Trophoblast cell (in vitro differentiated cells and primary cell): ENCODE results near the gene DYNC2LI1.
A peak's percentile ranks its signal among the peaks of the same experiment; 100 is the strongest.

ENCODE experiments used
- DNase-seq, 2 donors: peaks; one replicate each; pipeline ENCODE4 v3.0.0-alpha.2; 2016
- H2AFZ ChIP-seq: 2 replicates; pipeline ENCODE4 v1.6.1; 2013; ENCODE audit warnings: low read length, moderate library complexity, mild to moderate bottlenecking; ENCODE audit not compliant: insufficient read depth, poor library complexity
- H2AK5ac ChIP-seq: 2 replicates; pipeline ENCODE4 v1.6.1; 2013; ENCODE audit warnings: mild to moderate bottlenecking, low read length
- H2BK120ac ChIP-seq: 2 replicates; pipeline ENCODE4 v1.6.1; 2013; ENCODE audit warnings: low read length, mild to moderate bottlenecking, moderate library complexity; ENCODE audit not compliant: insufficient read depth, poor library complexity
- H2BK12ac ChIP-seq: 2 replicates; pipeline ENCODE4 v1.6.1; 2013; ENCODE audit warnings: mild to moderate bottlenecking, low read length, moderate library complexity
- H2BK5ac ChIP-seq: 2 replicates; pipeline ENCODE4 v1.6.1; 2013; ENCODE audit warnings: low read length, low read depth, moderate library complexity, mild to moderate bottlenecking; ENCODE audit not compliant: poor library complexity
- H3K14ac ChIP-seq: 2 replicates; pipeline ENCODE4 v1.6.1; 2013; ENCODE audit warnings: mild to moderate bottlenecking, low read length
- H3K18ac ChIP-seq: 2 replicates; pipeline ENCODE4 v1.6.1; 2013; ENCODE audit warnings: mild to moderate bottlenecking, low read length
- H3K23ac ChIP-seq: 2 replicates; pipeline ENCODE4 v1.6.1; 2013; ENCODE audit warnings: low read length
- H3K27ac ChIP-seq: 2 replicates; pipeline ENCODE4 v1.5.1; 2013; ENCODE audit warnings: low read depth, mild to moderate bottlenecking, inconsistent platforms, low read length, moderate library complexity
- H3K27me3 ChIP-seq: 2 replicates; pipeline ENCODE4 v1.6.1; 2013; ENCODE audit warnings: inconsistent platforms, mild to moderate bottlenecking, low read length, moderate library complexity; ENCODE audit not compliant: insufficient read depth
- H3K36me3 ChIP-seq, 2 experiments: 1 replicate in 1 of 2; 2 replicates in 1 of 2; pipeline ENCODE4 v1.6.1; 2013; ENCODE audit warnings: low read length in 2 of 2, mild to moderate bottlenecking in 2 of 2, moderate library complexity in 1 of 2; ENCODE audit not compliant: insufficient read depth in 2 of 2, control insufficient read depth in 1 of 2
- H3K4ac ChIP-seq: 2 replicates; pipeline ENCODE4 v1.6.1; 2013; ENCODE audit warnings: low read depth, mild to moderate bottlenecking, low read length, moderate library complexity
- H3K4me1 ChIP-seq, 2 experiments: 1 replicate in 1 of 2; 2 replicates in 1 of 2; pipeline ENCODE4 v1.6.1; 2013; ENCODE audit warnings: low read length in 2 of 2, mild to moderate bottlenecking in 2 of 2, moderate library complexity in 1 of 2; ENCODE audit not compliant: insufficient read depth in 2 of 2, control insufficient read depth in 1 of 2
- H3K4me2 ChIP-seq: 2 replicates; pipeline ENCODE4 v1.6.1; 2013; ENCODE audit warnings: inconsistent platforms, mild to moderate bottlenecking, low read length, moderate library complexity
- H3K4me3 ChIP-seq: 2 replicates; pipeline ENCODE4 v1.5.1; 2013; ENCODE audit warnings: mild to moderate bottlenecking, low read depth, low read length, inconsistent platforms
- H3K79me1 ChIP-seq: one replicate; pipeline ENCODE4 v1.6.1; 2013; ENCODE audit warnings: low read length
- H3K79me2 ChIP-seq: 2 replicates; pipeline ENCODE4 v1.6.1; 2013; ENCODE audit warnings: low read length, mild to moderate bottlenecking; ENCODE audit not compliant: control insufficient read depth, insufficient read depth, poor library complexity
- H3K9ac ChIP-seq: 2 replicates; pipeline ENCODE4 v1.6.1; 2013; ENCODE audit warnings: mild to moderate bottlenecking, low read length
- H3K9me3 ChIP-seq: 2 replicates; pipeline ENCODE4 v1.6.1; 2013; ENCODE audit warnings: low read depth, mild to moderate bottlenecking, control low read depth, inconsistent platforms, low read length; ENCODE audit not compliant: insufficient read depth
- H4K12ac ChIP-seq: 2 replicates; pipeline ENCODE4 v1.6.1; 2013; ENCODE audit warnings: low read depth, mild to moderate bottlenecking, low read length, moderate library complexity
- H4K8ac ChIP-seq: 2 replicates; pipeline ENCODE4 v1.6.1; 2013; ENCODE audit warnings: low read depth, mild to moderate bottlenecking, low read length, moderate library complexity
- H4K91ac ChIP-seq: one replicate; pipeline ENCODE4 v1.6.1; 2013; ENCODE audit warnings: low read depth, mild to moderate bottlenecking, low read length, moderate library complexity
- WGBS: extraction: QIAGEN DNeasy Blood & Tissue Kit; methylation state at CpG from one replicate; pipeline ENCODE4 v1.1.7; 2013; ENCODE audit warnings: missing lambda C conversion rate; ENCODE audit not compliant: insufficient read length, insufficient coverage; ENCODE audit errors: extremely low coverage; 5-methylcytosine and 5-hydroxymethylcytosine counted together

Gene DYNC2LI1

DNA sequence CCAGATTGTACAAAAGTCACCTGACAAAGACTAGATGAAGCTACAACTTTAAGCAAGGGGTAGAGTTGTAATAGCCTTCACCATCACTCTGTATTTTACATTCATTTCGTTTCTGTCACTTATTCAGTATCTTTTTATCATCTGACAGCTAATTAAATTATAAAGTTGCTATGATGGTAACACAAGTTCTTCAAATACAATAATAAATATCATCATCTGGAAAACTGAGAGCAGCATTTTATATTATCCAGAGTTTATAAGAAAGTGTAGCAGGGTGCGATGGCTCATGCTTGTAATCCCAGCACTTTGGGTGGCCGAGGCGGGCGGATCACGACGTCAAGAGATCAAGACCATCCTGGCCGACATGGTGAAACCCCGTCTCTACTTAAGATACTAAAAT, 21.1 kb downstream of the DYNC2LI1 start:
- Histone ChIP-seq H3K4ac (no peak overlapping the region), H3K79me2 (no peaks in the 10 kb centered on the region), H2AFZ (no peak overlapping the region), H3K9ac (no peak overlapping the region), H3K9me3 (no peaks in the 10 kb centered on the region), H3K4me1 (no peaks in the 10 kb centered on the region), H2BK5ac (no peak overlapping the region), H3K36me3 (no peaks in the 10 kb centered on the region), H2BK120ac (no peak overlapping the region), H3K4me2 (no peak overlapping the region), H3K4me3 (no peak overlapping the region), H3K27me3 (no peaks in the 10 kb centered on the region), H4K8ac (no peak overlapping the region), H3K18ac (no peak overlapping the region), H2BK12ac (no peak overlapping the region), H3K27ac (no peak overlapping the region), H4K91ac (no peak overlapping the region), H3K79me1 (no peaks in the 10 kb centered on the region), H3K14ac (no peak overlapping the region), H3K23ac (no peak overlapping the region), H2AK5ac (no peak overlapping the region), H4K12ac (no peak overlapping the region)
- DNase-seq: no peak
- no CpG with 5 or more reads among the region's 9 CpGs for WGBS

DNA sequence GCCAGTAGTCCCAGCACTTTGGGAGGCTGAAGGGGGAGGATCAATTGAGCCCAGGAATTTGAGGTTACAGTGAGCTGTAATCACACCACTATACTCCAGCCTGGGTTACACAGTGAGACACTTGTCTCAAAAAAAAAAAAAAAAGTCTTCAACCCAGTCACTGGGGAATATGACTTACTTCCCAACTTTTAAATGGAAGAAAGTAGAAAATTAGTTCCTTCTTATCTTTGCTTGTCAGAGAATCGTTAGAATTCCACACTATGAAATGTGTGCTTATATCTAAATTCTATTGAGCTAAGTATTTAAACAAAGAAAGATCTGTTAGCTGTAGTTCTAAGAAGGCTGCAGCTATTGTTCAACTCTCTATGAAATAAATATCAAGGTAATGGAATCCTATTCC, 22.4 kb downstream of the DYNC2LI1 start:
- DNase-seq: no peak
- no peak overlapping the region for H2BK12ac ChIP-seq
- no peaks in the 10 kb centered on the region for H3K36me3 ChIP-seq
- H3K9me3 ChIP-seq: no peaks in the 10 kb centered on the region
- H2AFZ ChIP-seq: no peak overlapping the region
- no peak overlapping the region for H3K18ac ChIP-seq
- no peaks in the 10 kb centered on the region for H3K27me3 ChIP-seq
- no peak overlapping the region for H4K91ac ChIP-seq
- no peaks in the 10 kb centered on the region for H3K79me2 ChIP-seq
- no peak overlapping the region for H2BK5ac ChIP-seq
- no CpG with 5 or more reads among the region's 1 CpG for WGBS
- no peaks in the 10 kb centered on the region for H3K79me1 ChIP-seq
- H3K9ac ChIP-seq: no peak overlapping the region
- no peaks in the 10 kb centered on the region for H3K4me1 ChIP-seq
- no peak overlapping the region for H2BK120ac ChIP-seq
- no peak overlapping the region for H3K27ac ChIP-seq
- H2AK5ac ChIP-seq: no peak overlapping the region
- no peak overlapping the region for H3K4ac ChIP-seq
- H3K4me3 ChIP-seq: no peak overlapping the region
- H3K4me2 ChIP-seq: no peak overlapping the region
- no peak overlapping the region for H3K23ac ChIP-seq
- no peak overlapping the region for H3K14ac ChIP-seq
- H4K12ac ChIP-seq: no peak overlapping the region
- no peak overlapping the region for H4K8ac ChIP-seq

GRCh38 chr2:43798300-43798699, 24.5 kb downstream of the DYNC2LI1 start:
- H3K27me3 ChIP-seq: no peaks in the 10 kb centered on the region
- H3K9ac ChIP-seq: no peak overlapping the region
- no peaks in the 10 kb centered on the region for H3K79me2 ChIP-seq
- H3K27ac ChIP-seq: no peak overlapping the region
- no peak overlapping the region for H3K4me2 ChIP-seq
- H3K4me1 ChIP-seq: no peaks in the 10 kb centered on the region
- no peak overlapping the region for H3K23ac ChIP-seq
- H3K79me1 ChIP-seq: no peaks in the 10 kb centered on the region
- no peak overlapping the region for H2BK120ac ChIP-seq
- H3K14ac ChIP-seq: no peak overlapping the region
- no peak overlapping the region for H3K4ac ChIP-seq
- H4K12ac ChIP-seq: no peak overlapping the region
- H3K36me3 ChIP-seq: no peaks in the 10 kb centered on the region
- H3K18ac ChIP-seq: no peak overlapping the region
- WGBS: no CpG with 5 or more reads among the region's 4 CpGs
- no peak overlapping the region for H2BK12ac ChIP-seq
- peak in 1 of 2 donors; percentile 5 for DNase-seq
- H2AK5ac ChIP-seq: no peak overlapping the region
- no peak overlapping the region for H3K4me3 ChIP-seq
- no peak overlapping the region for H2BK5ac ChIP-seq
- no peak overlapping the region for H4K91ac ChIP-seq
- H4K8ac ChIP-seq: no peak overlapping the region
- H2AFZ ChIP-seq: no peak overlapping the region
- H3K9me3 ChIP-seq: no peaks in the 10 kb centered on the region

DNA sequence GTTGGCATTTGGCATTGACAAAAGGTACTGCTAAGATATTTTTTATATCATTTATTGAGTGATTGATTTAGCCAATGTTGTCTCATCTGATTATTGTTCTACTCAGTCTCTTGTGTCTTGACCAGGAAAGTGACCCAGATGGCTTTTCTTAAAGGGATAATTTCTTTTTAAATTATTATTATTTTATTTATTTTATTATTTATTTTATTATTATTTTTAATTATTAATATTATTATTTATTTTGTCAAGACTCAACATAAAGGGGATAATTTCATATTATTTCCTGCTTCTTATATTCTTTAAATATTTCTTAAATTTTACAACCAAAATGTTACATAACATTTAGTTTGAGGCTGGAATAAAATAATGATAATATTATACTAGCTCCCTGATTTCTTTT, 27.1 kb downstream of the DYNC2LI1 start:
- Histone ChIP-seq H3K36me3 (no peaks in the 10 kb centered on the region), H3K9me3 (no peaks in the 10 kb centered on the region), H3K27me3 (no peaks in the 10 kb centered on the region), H2BK12ac (no peak overlapping the region), H2AFZ (no peak overlapping the region), H4K8ac (no peak overlapping the region), H3K23ac (no peak overlapping the region), H2AK5ac (no peak overlapping the region), H2BK120ac (no peak overlapping the region), H3K79me2 (no peaks in the 10 kb centered on the region), H3K14ac (no peak overlapping the region), H4K12ac (no peak overlapping the region), H3K4ac (no peak overlapping the region), H3K9ac (no peak overlapping the region), H3K18ac (no peak overlapping the region), H3K79me1 (no peaks in the 10 kb centered on the region), H3K4me2 (no peak overlapping the region), H3K4me3 (no peak overlapping the region), H3K4me1 (no peaks in the 10 kb centered on the region), H2BK5ac (no peak overlapping the region), H4K91ac (no peak overlapping the region), H3K27ac (no peak overlapping the region)
- no peak for DNase-seq

DNA sequence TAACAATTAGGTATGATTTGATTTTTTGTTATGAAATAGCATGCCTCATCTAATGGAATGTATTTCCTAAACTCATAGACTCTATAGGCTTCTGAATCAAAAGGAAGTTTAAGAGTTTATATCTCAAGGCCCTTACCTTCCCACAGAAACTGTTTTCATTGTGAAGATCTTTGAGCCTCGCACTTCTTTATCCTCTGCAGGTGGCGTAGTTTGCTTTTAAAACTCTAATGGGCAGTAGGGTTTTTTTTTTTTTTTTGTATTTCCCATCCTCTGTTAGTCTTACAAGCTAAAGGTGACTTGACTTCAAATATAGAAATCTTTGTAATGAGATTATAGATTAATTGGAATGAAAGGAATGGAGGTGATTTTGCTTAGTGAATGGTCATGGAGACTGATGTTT, 28.3 kb downstream of the DYNC2LI1 start:
- Histone ChIP-seq H3K36me3 (no peaks in the 10 kb centered on the region), H2AFZ (no peak overlapping the region), H3K14ac (no peak overlapping the region), H3K9ac (no peak overlapping the region), H2BK5ac (no peak overlapping the region), H3K4ac (no peak overlapping the region), H2BK12ac (no peak overlapping the region), H2BK120ac (no peak overlapping the region), H3K4me3 (no peak overlapping the region), H3K79me1 (no peaks in the 10 kb centered on the region), H4K12ac (no peak overlapping the region), H3K79me2 (no peaks in the 10 kb centered on the region), H3K27ac (no peak overlapping the region), H3K9me3 (no peaks in the 10 kb centered on the region), H3K27me3 (no peaks in the 10 kb centered on the region), H3K23ac (no peak overlapping the region), H3K4me1 (no peaks in the 10 kb centered on the region), H4K91ac (no peak overlapping the region), H4K8ac (no peak overlapping the region), H3K4me2 (no peak overlapping the region), H2AK5ac (no peak overlapping the region), H3K18ac (no peak overlapping the region)
- no peak for DNase-seq
- WGBS: no CpG with 5 or more reads among the region's 2 CpGs
